ENCODE measurements around the gene CARTPT.

CARTPT gene

DNA sequence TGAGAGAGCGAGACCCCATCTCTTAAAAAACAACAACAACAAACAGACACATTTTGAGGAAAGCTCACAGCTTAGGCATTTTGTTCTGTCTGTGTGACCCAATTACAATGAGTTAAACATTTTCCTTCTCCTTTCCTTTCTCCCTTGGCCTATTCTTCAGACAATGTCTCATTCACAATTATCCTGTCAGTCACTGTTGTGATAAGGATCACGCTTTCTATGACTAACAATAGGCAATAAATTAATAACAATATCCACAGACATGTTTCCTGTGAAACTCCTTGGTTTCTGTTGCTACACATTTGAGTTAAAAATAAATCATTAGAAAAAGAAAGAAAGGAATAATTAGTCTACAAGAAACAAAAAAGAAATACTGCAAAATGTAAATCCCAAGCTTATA, 19.8 kb upstream of the CARTPT start:
- H3K27ac ChIP-seq (ENCODE audit: insufficient read depth, low read depth, low read length, poor library complexity, severe bottlenecking), result no peak overlapping the region
- no peaks in the 10 kb centered on the region for H3K36me3 ChIP-seq (ENCODE audit: control insufficient read depth, insufficient read depth, low read length)
- H3K27me3 ChIP-seq (ENCODE audit: control insufficient read depth, insufficient read depth, low read length, poor library complexity, severe bottlenecking), result no peaks in the 10 kb centered on the region
- H3K9me3 ChIP-seq (ENCODE audit: control insufficient read depth, low read length), result no peaks in the 10 kb centered on the region
- no peak overlapping the region for H3K4me3 ChIP-seq (ENCODE audit: insufficient read depth, low read depth, low read length)
- peaks cover 18% of the 10 kb centered on the region for H3K4me1 ChIP-seq (ENCODE audit: control insufficient read depth, insufficient read depth, low read length)
- 90 to 97% methylated on average over 2 of the region's 2 CpGs for WGBS, 2 experiments

DNA sequence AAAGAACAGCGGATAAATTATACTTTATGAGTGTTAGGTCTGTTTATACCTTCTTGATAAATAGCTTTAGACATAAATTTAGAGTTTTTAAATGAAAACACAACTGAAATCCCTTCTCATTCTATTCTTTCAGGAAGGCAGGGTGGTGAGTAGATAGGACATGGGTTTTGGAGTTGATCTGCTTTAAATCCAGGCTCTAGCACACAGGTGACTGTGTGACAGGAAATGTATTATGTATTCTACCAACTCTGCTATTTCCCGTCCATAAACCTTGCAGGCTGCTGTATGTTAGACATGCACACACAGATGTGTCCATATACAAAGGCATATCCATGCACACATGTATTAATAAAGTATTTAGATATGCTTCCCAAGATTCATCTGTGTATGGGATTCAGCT, 19.3 kb upstream of the CARTPT start:
- H3K4me1 ChIP-seq (ENCODE audit: control insufficient read depth, insufficient read depth, low read length), result peaks cover 15% of the 10 kb centered on the region
- no peaks in the 10 kb centered on the region for H3K36me3 ChIP-seq (ENCODE audit: control insufficient read depth, insufficient read depth, low read length)
- 100% methylated on average over 2 of the region's 2 CpGs; no CpG with 5 or more reads in 1 of the 2 experiments for WGBS, 2 experiments
- no peaks in the 10 kb centered on the region for H3K27me3 ChIP-seq (ENCODE audit: control insufficient read depth, insufficient read depth, low read length, poor library complexity, severe bottlenecking)
- H3K27ac ChIP-seq (ENCODE audit: insufficient read depth, low read depth, low read length, poor library complexity, severe bottlenecking), result no peak overlapping the region
- no peak overlapping the region for H3K4me3 ChIP-seq (ENCODE audit: insufficient read depth, low read depth, low read length)
- no peaks in the 10 kb centered on the region for H3K9me3 ChIP-seq (ENCODE audit: control insufficient read depth, low read length)

- Histone ChIP-seq H3K4me3 (ENCODE audit: insufficient read depth, low read depth, low read length) (no peak overlapping the region), H3K4me1 (ENCODE audit: control insufficient read depth, insufficient read depth, low read length) (peaks cover 7% of the 10 kb centered on the region), H3K36me3 (ENCODE audit: control insufficient read depth, insufficient read depth, low read length) (no peaks in the 10 kb centered on the region), H3K9me3 (ENCODE audit: control insufficient read depth, low read length) (no peaks in the 10 kb centered on the region), H3K27me3 (ENCODE audit: control insufficient read depth, insufficient read depth, low read length, poor library complexity, severe bottlenecking) (no peaks in the 10 kb centered on the region), H3K27ac (ENCODE audit: insufficient read depth, low read depth, low read length, poor library complexity, severe bottlenecking) (no peak overlapping the region)
Measured at GRCh38 chr5:71700803-71701202, 18.3 kb upstream of the CARTPT start.

DNA sequence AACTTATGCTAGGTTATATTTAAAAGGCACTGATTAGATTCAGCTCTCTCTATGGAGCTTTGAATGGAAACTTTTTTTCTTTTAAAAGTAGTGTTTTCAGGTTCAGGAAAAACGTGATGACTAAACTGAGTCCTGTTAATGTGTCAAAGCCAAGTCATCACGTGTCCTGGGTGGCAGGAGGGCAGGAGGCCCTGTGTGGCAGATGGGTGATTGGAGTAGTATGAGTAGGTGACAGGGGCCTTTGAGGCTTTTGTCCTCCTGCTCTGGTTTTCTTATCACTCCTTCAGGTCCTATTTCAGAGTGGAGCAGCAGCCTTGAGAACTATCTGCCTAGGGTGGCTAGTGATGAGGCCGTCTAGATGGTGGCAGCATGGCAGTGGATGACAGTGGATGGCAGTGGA, 17.7 kb upstream of the CARTPT start:
- peaks cover 7% of the 10 kb centered on the region for H3K4me1 ChIP-seq (ENCODE audit: control insufficient read depth, insufficient read depth, low read length)
- no peak overlapping the region for H3K27ac ChIP-seq (ENCODE audit: insufficient read depth, low read depth, low read length, poor library complexity, severe bottlenecking)
- H3K36me3 ChIP-seq (ENCODE audit: control insufficient read depth, insufficient read depth, low read length), result no peaks in the 10 kb centered on the region
- H3K9me3 ChIP-seq (ENCODE audit: control insufficient read depth, low read length), result no peaks in the 10 kb centered on the region
- no peak overlapping the region for H3K4me3 ChIP-seq (ENCODE audit: insufficient read depth, low read depth, low read length)
- no peaks in the 10 kb centered on the region for H3K27me3 ChIP-seq (ENCODE audit: control insufficient read depth, insufficient read depth, low read length, poor library complexity, severe bottlenecking)
- WGBS, 2 experiments, result 82 to 88% methylated on average over 3 of the region's 3 CpGs

DNA sequence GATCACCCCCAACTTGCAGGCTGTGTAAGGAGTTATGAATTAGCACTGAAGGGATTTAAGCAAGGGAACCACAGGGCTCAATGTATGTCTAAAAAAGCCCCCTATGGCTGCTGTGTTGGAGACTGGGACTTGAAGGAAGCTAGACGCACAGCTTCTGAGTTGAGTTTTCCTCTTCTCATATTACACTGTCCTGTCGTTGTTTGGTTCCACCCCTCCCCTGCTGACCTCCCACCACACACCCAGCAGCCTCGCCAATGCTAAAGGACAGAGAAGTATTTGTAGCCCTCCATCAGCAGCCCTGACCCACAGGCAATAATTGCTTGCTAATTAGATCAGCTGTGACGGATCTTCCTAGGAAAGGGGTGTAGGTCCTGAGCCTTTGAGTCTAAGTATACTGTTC, 15.1 kb upstream of the CARTPT start:
- Histone ChIP-seq H3K36me3 (ENCODE audit: control insufficient read depth, insufficient read depth, low read length) (no peaks in the 10 kb centered on the region), H3K9me3 (ENCODE audit: control insufficient read depth, low read length) (no peaks in the 10 kb centered on the region), H3K27ac (ENCODE audit: insufficient read depth, low read depth, low read length, poor library complexity, severe bottlenecking) (no peak overlapping the region), H3K27me3 (ENCODE audit: control insufficient read depth, insufficient read depth, low read length, poor library complexity, severe bottlenecking) (no peaks in the 10 kb centered on the region), H3K4me1 (ENCODE audit: control insufficient read depth, insufficient read depth, low read length) (peaks cover 7% of the 10 kb centered on the region), H3K4me3 (ENCODE audit: insufficient read depth, low read depth, low read length) (no peak overlapping the region)
- WGBS, 2 experiments, result 12 to 17% methylated on average over 4 of the region's 4 CpGs

GRCh38 chr5:71705421-71705820, 13.7 kb upstream of the CARTPT start:
- Histone ChIP-seq H3K27me3 (ENCODE audit: control insufficient read depth, insufficient read depth, low read length, poor library complexity, severe bottlenecking) (no peaks in the 10 kb centered on the region), H3K9me3 (ENCODE audit: control insufficient read depth, low read length) (no peaks in the 10 kb centered on the region), H3K4me1 (ENCODE audit: control insufficient read depth, insufficient read depth, low read length) (peaks cover 7% of the 10 kb centered on the region), H3K36me3 (ENCODE audit: control insufficient read depth, insufficient read depth, low read length) (no peaks in the 10 kb centered on the region), H3K4me3 (ENCODE audit: insufficient read depth, low read depth, low read length) (no peak overlapping the region), H3K27ac (ENCODE audit: insufficient read depth, low read depth, low read length, poor library complexity, severe bottlenecking) (no peak overlapping the region)
- WGBS, 2 experiments, result 89 to 95% methylated on average over 5 of the region's 5 CpGs

DNA sequence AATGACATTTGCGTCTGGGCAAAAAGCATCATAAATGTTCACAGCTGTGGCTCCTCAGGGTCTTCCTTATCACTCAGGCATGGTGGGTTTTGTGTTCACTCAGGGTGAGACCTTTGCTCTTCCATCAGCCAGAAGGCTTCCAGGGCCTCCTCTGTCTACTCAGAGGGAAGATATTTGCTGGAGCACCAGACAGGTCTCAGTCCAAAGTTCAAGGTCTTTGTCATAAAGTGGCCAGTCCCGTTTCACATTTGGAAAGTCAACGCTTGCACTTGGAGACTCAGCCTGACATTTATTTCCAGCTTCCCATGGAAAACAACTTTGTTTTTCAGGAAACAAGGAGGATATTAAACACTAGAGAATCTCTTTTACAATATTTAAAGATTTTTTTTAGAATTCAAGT, 12.2 kb upstream of the CARTPT start:
- no peaks in the 10 kb centered on the region for H3K27me3 ChIP-seq (ENCODE audit: control insufficient read depth, insufficient read depth, low read length, poor library complexity, severe bottlenecking)
- H3K4me1 ChIP-seq (ENCODE audit: control insufficient read depth, insufficient read depth, low read length), result peaks cover 7% of the 10 kb centered on the region
- no peaks in the 10 kb centered on the region for H3K9me3 ChIP-seq (ENCODE audit: control insufficient read depth, low read length)
- 90 to 91% methylated on average over 3 of the region's 3 CpGs for WGBS, 2 experiments
- no peaks in the 10 kb centered on the region for H3K36me3 ChIP-seq (ENCODE audit: control insufficient read depth, insufficient read depth, low read length)
- H3K4me3 ChIP-seq (ENCODE audit: insufficient read depth, low read depth, low read length), result no peak overlapping the region
- no peak overlapping the region for H3K27ac ChIP-seq (ENCODE audit: insufficient read depth, low read depth, low read length, poor library complexity, severe bottlenecking)

GRCh38 chr5:71711610-71712009, 7.5 kb upstream of the CARTPT start:
- Histone ChIP-seq H3K27me3 (ENCODE audit: control insufficient read depth, insufficient read depth, low read length, poor library complexity, severe bottlenecking) (peaks cover 24% of the 10 kb centered on the region), H3K4me3 (ENCODE audit: insufficient read depth, low read depth, low read length) (no peak overlapping the region), H3K4me1 (ENCODE audit: control insufficient read depth, insufficient read depth, low read length) (no peaks in the 10 kb centered on the region), H3K27ac (ENCODE audit: insufficient read depth, low read depth, low read length, poor library complexity, severe bottlenecking) (no peak overlapping the region), H3K36me3 (ENCODE audit: control insufficient read depth, insufficient read depth, low read length) (no peaks in the 10 kb centered on the region), H3K9me3 (ENCODE audit: control insufficient read depth, low read length) (no peaks in the 10 kb centered on the region)
- WGBS, 2 experiments, result 83 to 94% methylated on average over 1 to 4 of the region's 4 CpGs

DNA sequence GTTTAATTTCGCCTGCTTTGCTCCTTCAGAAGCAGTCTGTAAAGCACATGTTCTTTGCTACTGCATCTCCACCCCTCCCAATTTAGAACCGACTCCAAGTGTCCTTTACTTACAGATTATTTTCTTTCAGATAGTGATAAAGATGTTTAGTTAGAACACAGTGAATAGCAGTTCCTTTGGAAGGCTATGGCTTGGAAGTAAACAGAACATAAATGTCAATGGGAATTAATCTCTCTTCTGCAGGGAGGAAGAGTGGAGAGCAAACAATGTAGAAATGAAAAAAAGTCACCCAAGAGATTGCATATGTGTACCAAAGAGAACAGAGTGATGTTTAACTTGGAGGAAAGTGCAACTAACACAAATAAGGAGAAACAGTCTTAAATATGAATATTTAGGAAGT, 4.2 kb upstream of the CARTPT start:
- no peak overlapping the region for H3K4me3 ChIP-seq (ENCODE audit: insufficient read depth, low read depth, low read length)
- H3K4me1 ChIP-seq (ENCODE audit: control insufficient read depth, insufficient read depth, low read length), result no peaks in the 10 kb centered on the region
- no peaks in the 10 kb centered on the region for H3K9me3 ChIP-seq (ENCODE audit: control insufficient read depth, low read length)
- H3K36me3 ChIP-seq (ENCODE audit: control insufficient read depth, insufficient read depth, low read length), result no peaks in the 10 kb centered on the region
- H3K27ac ChIP-seq (ENCODE audit: insufficient read depth, low read depth, low read length, poor library complexity, severe bottlenecking), result no peak overlapping the region
- 68 to 93% methylated on average over 1 of the region's 2 CpGs for WGBS, 2 experiments
- H3K27me3 ChIP-seq (ENCODE audit: control insufficient read depth, insufficient read depth, low read length, poor library complexity, severe bottlenecking), result peaks cover 57% of the 10 kb centered on the region

GRCh38 chr5:71727978-71728377, 8.9 kb downstream of the CARTPT start:
- WGBS, 2 experiments, result 96 to 98% methylated on average over 2 of the region's 2 CpGs
- Histone ChIP-seq H3K36me3 (ENCODE audit: control insufficient read depth, insufficient read depth, low read length) (no peaks in the 10 kb centered on the region), H3K4me1 (ENCODE audit: control insufficient read depth, insufficient read depth, low read length) (no peaks in the 10 kb centered on the region), H3K27ac (ENCODE audit: insufficient read depth, low read depth, low read length, poor library complexity, severe bottlenecking) (no peak overlapping the region), H3K27me3 (ENCODE audit: control insufficient read depth, insufficient read depth, low read length, poor library complexity, severe bottlenecking) (peaks cover 11% of the 10 kb centered on the region), H3K9me3 (ENCODE audit: control insufficient read depth, low read length) (no peaks in the 10 kb centered on the region), H3K4me3 (ENCODE audit: insufficient read depth, low read depth, low read length) (no peak overlapping the region)

DNA sequence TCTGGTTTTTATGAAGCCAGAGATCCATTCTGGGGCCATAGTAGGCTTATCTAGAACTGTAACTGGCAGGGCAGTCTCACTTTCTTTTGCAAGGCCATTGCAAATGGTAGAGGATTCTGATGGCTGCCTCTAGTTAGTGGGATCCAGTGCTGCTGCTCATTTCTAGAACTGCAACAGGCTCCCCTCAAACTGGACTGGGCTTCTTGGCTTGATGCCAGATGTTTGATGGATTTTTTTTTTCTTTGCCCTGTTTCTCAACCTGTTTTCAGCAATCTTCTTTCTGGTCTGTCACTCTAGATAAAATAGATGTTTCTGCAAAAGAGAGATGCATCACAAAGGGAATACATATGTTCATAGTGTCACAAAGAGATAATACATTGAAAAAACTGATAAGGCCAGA, 11.9 kb downstream of the CARTPT start:
- H3K9me3 ChIP-seq (ENCODE audit: control insufficient read depth, low read length), result no peaks in the 10 kb centered on the region
- H3K4me3 ChIP-seq (ENCODE audit: insufficient read depth, low read depth, low read length), result no peak overlapping the region
- H3K27ac ChIP-seq (ENCODE audit: insufficient read depth, low read depth, low read length, poor library complexity, severe bottlenecking), result no peak overlapping the region
- no peaks in the 10 kb centered on the region for H3K4me1 ChIP-seq (ENCODE audit: control insufficient read depth, insufficient read depth, low read length)
- no peaks in the 10 kb centered on the region for H3K36me3 ChIP-seq (ENCODE audit: control insufficient read depth, insufficient read depth, low read length)
- no peaks in the 10 kb centered on the region for H3K27me3 ChIP-seq (ENCODE audit: control insufficient read depth, insufficient read depth, low read length, poor library complexity, severe bottlenecking)

All from ectodermal cell (in vitro differentiated cells).